HL-60 (cell line): Measurements from ENCODE around the gene SEC23A.

Experiments used
- CTCF ChIP-seq: IDR thresholded peaks from one replicate; pipeline ENCODE4 v1.5.1; 2011; ENCODE audit warnings: low read length, control low read depth, inconsistent platforms; ENCODE audit not compliant: insufficient read depth
- POLR2AphosphoS5 ChIP-seq: IDR thresholded peaks from 2 replicates; pipeline ENCODE4 v1.6.1; 2012; ENCODE audit warnings: low read depth
- REST ChIP-seq: IDR thresholded peaks from 2 replicates; pipeline ENCODE4 v1.6.1; 2012; ENCODE audit warnings: low read depth; ENCODE audit not compliant: insufficient replicate concordance

GRCh38 chr14:38982278-38982677 is 120.8 kb downstream of the SEC23A start:
- no peak for TF ChIP-seq REST
- no peak for TF ChIP-seq POLR2AphosphoS5
- TF ChIP-seq CTCF, result no peak
